SK-N-SH treated with all-trans-retinoic acid at 6 μM for 48 hours (cell line): ENCODE results near the gene ZBTB11.

Experiments
- ATAC-seq: fragments of 200-7000 bp; cut with Tn5 transposase; 3 replicates; pipeline ENCODE4 v1.9.1; 2020; ENCODE audit warnings: mild to moderate bottlenecking, moderate library complexity
- ARNTL ChIP-seq: fragments of 450-650 bp; formaldehyde crosslinking; IDR thresholded peaks from 2 replicates; pipeline ENCODE4 v1.5.0; 2020; ENCODE audit warnings: low read depth, mild to moderate bottlenecking, moderate library complexity, borderline replicate concordance
- BACH2 ChIP-seq: fragments of 250-450 bp; sonication (Bioruptor Pico); IDR thresholded peaks from 2 replicates; pipeline ENCODE4 v1.9.0; 2021; ENCODE audit warnings: mild to moderate bottlenecking, borderline replicate concordance
- ESRRG ChIP-seq: fragments of 250-450 bp; sonication (Bioruptor Pico); IDR thresholded peaks from 2 replicates; pipeline ENCODE4 v1.6.1; 2021; ENCODE audit warnings: mild to moderate bottlenecking
- GLIS3 ChIP-seq: fragments of 250-450 bp; sonication (Bioruptor Pico); IDR thresholded peaks from 2 replicates; pipeline ENCODE4 v1.5.0; 2020; ENCODE audit warnings: mild to moderate bottlenecking, moderate library complexity
- ISL1 ChIP-seq: fragments of 250-450 bp; sonication (Bioruptor Pico); IDR thresholded peaks from 2 replicates; pipeline ENCODE4 v2.1.2; 2022; ENCODE audit warnings: mild to moderate bottlenecking, moderate library complexity
- OSR1 ChIP-seq: fragments of 250-450 bp; sonication (Bioruptor Pico); IDR thresholded peaks from 2 replicates; pipeline ENCODE4 v1.8.0; 2022; ENCODE audit warnings: moderate library complexity, mild to moderate bottlenecking, inconsistent platforms
- POU6F1 ChIP-seq: fragments of 250-450 bp; sonication (Bioruptor Pico); IDR thresholded peaks from 2 replicates; pipeline ENCODE4 v1.8.0; 2021; ENCODE audit warnings: low read depth, mild to moderate bottlenecking, moderate library complexity, borderline replicate concordance
- PPARA ChIP-seq: fragments of 250-450 bp; sonication (Bioruptor Pico); IDR thresholded peaks from 2 replicates; pipeline ENCODE4 v1.5.0; 2020; ENCODE audit warnings: mild to moderate bottlenecking, borderline replicate concordance
- RARB ChIP-seq: fragments of 250-450 bp; sonication (Bioruptor Pico); IDR thresholded peaks from 2 replicates; pipeline ENCODE4 v1.8.0; 2021; ENCODE audit warnings: mild to moderate bottlenecking, moderate library complexity
- SNAI2 ChIP-seq: fragments of 250-450 bp; sonication (Bioruptor Pico); IDR thresholded peaks from 2 replicates; pipeline ENCODE4 v1.5.0; 2020; ENCODE audit warnings: mild to moderate bottlenecking, moderate library complexity
- TCF4 ChIP-seq: fragments of 250-450 bp; sonication (Bioruptor Pico); IDR thresholded peaks from 2 replicates; pipeline ENCODE4 v1.8.0; 2021; ENCODE audit warnings: mild to moderate bottlenecking, moderate library complexity, borderline replicate concordance
- TOX ChIP-seq: fragments of 250-450 bp; sonication (Bioruptor Pico); IDR thresholded peaks from 2 replicates; pipeline ENCODE4 v1.8.0; 2021; ENCODE audit warnings: mild to moderate bottlenecking, moderate library complexity, borderline replicate concordance
- ZC3H10 ChIP-seq: fragments of 250-450 bp; sonication (Bioruptor Pico); IDR thresholded peaks from 2 replicates; pipeline ENCODE4 v1.5.1; 2021; ENCODE audit warnings: mild to moderate bottlenecking, moderate library complexity
- ZFP30 ChIP-seq: fragments of 450-650 bp; formaldehyde crosslinking; IDR thresholded peaks from 2 replicates; pipeline ENCODE4 v1.5.0; 2022; ENCODE audit warnings: mild to moderate bottlenecking, moderate library complexity
- ZNF565 ChIP-seq: fragments of 450-650 bp; formaldehyde crosslinking; conservative IDR thresholded peaks from 2 replicates; pipeline ENCODE4 v1.5.0; 2020; ENCODE audit warnings: low read depth, mild to moderate bottlenecking, moderate library complexity
- ZNF70 ChIP-seq: fragments of 450-650 bp; formaldehyde crosslinking; IDR thresholded peaks from 2 replicates; pipeline ENCODE4 v1.5.0; 2020; ENCODE audit warnings: mild to moderate bottlenecking, moderate library complexity
- ZNF8 ChIP-seq: fragments of 450-650 bp; formaldehyde crosslinking; IDR thresholded peaks from 2 replicates; pipeline ENCODE4 v1.5.0; 2020; ENCODE audit warnings: mild to moderate bottlenecking, moderate library complexity
- TF ChIP-seq, protein P1 (sequence below): fragments of 250-450 bp; sonication (Bioruptor Pico); IDR thresholded peaks from 2 replicates; pipeline ENCODE4 v1.5.0; 2020; ENCODE audit warnings: mild to moderate bottlenecking, moderate library complexity
- TF ChIP-seq, protein P2 (sequence below): fragments of 250-450 bp; sonication (Bioruptor Pico); IDR thresholded peaks from 2 replicates; pipeline ENCODE4 v1.5.1; 2021; ENCODE audit warnings: mild to moderate bottlenecking, moderate library complexity
- TF ChIP-seq, protein P3 (sequence below): fragments of 250-450 bp; sonication (Bioruptor Pico); IDR thresholded peaks from 2 replicates; pipeline ENCODE4 v1.5.1; 2020; ENCODE audit warnings: low read depth, mild to moderate bottlenecking, moderate library complexity

The ZBTB11 gene

GRCh38 chr3:101640256-101640655 is 36.7 kb downstream of the ZBTB11 start:
- ATAC-seq: no peak
- TF ChIP-seq BACH2 (no peak), ESRRG (CRISPR knock-in tag) (no peak), PPARA (CRISPR knock-in tag) (no peak), SNAI2 (CRISPR knock-in tag) (no peak)
- TF ChIP-seq, protein P1, sequence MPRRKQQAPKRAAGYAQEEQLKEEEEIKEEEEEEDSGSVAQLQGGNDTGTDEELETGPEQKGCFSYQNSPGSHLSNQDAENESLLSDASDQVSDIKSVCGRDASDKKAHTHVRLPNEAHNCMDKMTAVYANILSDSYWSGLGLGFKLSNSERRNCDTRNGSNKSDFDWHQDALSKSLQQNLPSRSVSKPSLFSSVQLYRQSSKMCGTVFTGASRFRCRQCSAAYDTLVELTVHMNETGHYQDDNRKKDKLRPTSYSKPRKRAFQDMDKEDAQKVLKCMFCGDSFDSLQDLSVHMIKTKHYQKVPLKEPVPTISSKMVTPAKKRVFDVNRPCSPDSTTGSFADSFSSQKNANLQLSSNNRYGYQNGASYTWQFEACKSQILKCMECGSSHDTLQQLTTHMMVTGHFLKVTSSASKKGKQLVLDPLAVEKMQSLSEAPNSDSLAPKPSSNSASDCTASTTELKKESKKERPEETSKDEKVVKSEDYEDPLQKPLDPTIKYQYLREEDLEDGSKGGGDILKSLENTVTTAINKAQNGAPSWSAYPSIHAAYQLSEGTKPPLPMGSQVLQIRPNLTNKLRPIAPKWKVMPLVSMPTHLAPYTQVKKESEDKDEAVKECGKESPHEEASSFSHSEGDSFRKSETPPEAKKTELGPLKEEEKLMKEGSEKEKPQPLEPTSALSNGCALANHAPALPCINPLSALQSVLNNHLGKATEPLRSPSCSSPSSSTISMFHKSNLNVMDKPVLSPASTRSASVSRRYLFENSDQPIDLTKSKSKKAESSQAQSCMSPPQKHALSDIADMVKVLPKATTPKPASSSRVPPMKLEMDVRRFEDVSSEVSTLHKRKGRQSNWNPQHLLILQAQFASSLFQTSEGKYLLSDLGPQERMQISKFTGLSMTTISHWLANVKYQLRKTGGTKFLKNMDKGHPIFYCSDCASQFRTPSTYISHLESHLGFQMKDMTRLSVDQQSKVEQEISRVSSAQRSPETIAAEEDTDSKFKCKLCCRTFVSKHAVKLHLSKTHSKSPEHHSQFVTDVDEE (CRISPR knock-in tag): no peak

GRCh38 chr3:101639280-101639963 is 37.5 kb downstream of the ZBTB11 start:
- no peak for TF ChIP-seq GLIS3 (CRISPR knock-in tag)
- no peak for TF ChIP-seq BACH2
- no peak for TF ChIP-seq ZNF8 (CRISPR knock-in tag)
- TF ChIP-seq ZNF70 (CRISPR knock-in tag): no peak
- TF ChIP-seq RARB (CRISPR knock-in tag): no peak
- TF ChIP-seq, protein P1 (CRISPR knock-in tag): no peak
- TF ChIP-seq ZNF565 (CRISPR knock-in tag): no peak
- TF ChIP-seq ZC3H10 (CRISPR knock-in tag): no peak
- TF ChIP-seq ISL1 (CRISPR knock-in tag): no peak
- TF ChIP-seq, protein P2, sequence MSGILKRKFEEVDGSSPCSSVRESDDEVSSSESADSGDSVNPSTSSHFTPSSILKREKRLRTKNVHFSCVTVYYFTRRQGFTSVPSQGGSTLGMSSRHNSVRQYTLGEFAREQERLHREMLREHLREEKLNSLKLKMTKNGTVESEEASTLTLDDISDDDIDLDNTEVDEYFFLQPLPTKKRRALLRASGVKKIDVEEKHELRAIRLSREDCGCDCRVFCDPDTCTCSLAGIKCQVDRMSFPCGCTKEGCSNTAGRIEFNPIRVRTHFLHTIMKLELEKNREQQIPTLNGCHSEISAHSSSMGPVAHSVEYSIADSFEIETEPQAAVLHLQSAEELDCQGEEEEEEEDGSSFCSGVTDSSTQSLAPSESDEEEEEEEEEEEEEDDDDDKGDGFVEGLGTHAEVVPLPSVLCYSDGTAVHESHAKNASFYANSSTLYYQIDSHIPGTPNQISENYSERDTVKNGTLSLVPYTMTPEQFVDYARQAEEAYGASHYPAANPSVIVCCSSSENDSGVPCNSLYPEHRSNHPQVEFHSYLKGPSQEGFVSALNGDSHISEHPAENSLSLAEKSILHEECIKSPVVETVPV: no peak
- TF ChIP-seq ZFP30 (CRISPR knock-in tag): no peak
- no peak for ATAC-seq

DNA sequence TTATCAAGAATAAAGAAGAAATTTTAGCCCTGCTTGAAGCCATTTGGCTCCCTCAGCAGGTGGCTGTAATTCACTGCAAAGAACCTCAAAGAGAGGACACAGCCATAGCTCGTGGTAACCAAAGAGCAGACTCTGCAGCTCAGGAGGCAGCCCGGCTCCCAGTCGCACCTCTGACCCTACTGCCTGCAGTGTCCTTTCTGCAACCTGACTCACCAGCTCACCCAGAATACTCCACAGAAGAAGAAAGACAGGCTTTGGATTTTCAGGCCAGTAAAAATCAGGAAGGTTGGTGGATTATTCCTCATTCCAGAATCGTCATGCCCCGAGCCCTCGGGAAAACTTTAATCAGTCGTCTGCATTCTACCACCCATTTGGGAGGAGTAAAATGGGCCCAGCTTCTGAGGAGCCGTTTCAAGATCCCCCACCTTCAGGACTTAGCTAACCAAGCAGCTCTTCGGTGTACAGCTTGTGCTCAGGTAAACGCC is 38.6 kb downstream of the ZBTB11 start:
- no peak for ATAC-seq
- TF ChIP-seq TOX: no peak
- TF ChIP-seq ISL1 (CRISPR knock-in tag): no peak
- no peak for TF ChIP-seq BACH2
- TF ChIP-seq ARNTL (CRISPR knock-in tag): no peak
- TF ChIP-seq ZC3H10 (CRISPR knock-in tag): no peak
- TF ChIP-seq, protein P3, sequence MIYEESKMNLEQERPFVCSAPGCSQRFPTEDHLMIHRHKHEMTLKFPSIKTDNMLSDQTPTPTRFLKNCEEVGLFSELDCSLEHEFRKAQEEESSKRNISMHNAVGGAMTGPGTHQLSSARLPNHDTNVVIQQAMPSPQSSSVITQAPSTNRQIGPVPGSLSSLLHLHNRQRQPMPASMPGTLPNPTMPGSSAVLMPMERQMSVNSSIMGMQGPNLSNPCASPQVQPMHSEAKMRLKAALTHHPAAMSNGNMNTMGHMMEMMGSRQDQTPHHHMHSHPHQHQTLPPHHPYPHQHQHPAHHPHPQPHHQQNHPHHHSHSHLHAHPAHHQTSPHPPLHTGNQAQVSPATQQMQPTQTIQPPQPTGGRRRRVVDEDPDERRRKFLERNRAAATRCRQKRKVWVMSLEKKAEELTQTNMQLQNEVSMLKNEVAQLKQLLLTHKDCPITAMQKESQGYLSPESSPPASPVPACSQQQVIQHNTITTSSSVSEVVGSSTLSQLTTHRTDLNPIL (CRISPR knock-in tag): no peak
- TF ChIP-seq ZNF8 (CRISPR knock-in tag): no peak
- TF ChIP-seq, protein P1 (CRISPR knock-in tag): no peak
- no peak for TF ChIP-seq ZNF70 (CRISPR knock-in tag)
- TF ChIP-seq GLIS3 (CRISPR knock-in tag): no peak
- TF ChIP-seq, protein P2: no peak
- no peak for TF ChIP-seq ZFP30 (CRISPR knock-in tag)
- no peak for TF ChIP-seq POU6F1
- no peak for TF ChIP-seq OSR1
- no peak for TF ChIP-seq ESRRG (CRISPR knock-in tag)
- TF ChIP-seq TCF4 (CRISPR knock-in tag): no peak
- TF ChIP-seq RARB (CRISPR knock-in tag): no peak
